Ovary (tissue), 3 donors: ENCODE results near the gene CDK5R2.

Experiments used
- CTCF ChIP-seq, 3 donors: fragments of 450-650 bp in 2 of 3; fragments of 200-600 bp in 1 of 3; IDR thresholded peaks; one replicate each; pipeline versions ENCODE4 v1.5.1 to v1.8.0; 2016 to 2022; ENCODE audit warnings: antibody characterized with exemption in 3 of 3, mild to moderate bottlenecking in 1 of 3
- EP300 ChIP-seq: sonication (generic); formaldehyde crosslinking; IDR thresholded peaks from one replicate; pipeline ENCODE4 v1.6.1; 2017; ENCODE audit warnings: antibody characterized with exemption
- POLR2A ChIP-seq: fragments of 450-650 bp; IDR thresholded peaks from one replicate; pipeline ENCODE4 v1.6.1; 2017; ENCODE audit warnings: antibody characterized with exemption, mild to moderate bottlenecking, moderate library complexity
- donor health status: DM: no; HTN: no; CAD: no.

- TF ChIP-seq CTCF (IDR thresholded peaks at IDR 0.05) (no peak), POLR2A (no peak), EP300 (no peak)
Observed at GRCh38 chr2:218910741-218911140, 48.7 kb upstream of the CDK5R2 start.
